Stimulated activated CD8-positive, alpha-beta memory T cell treated with anti-CD3 and anti-CD28 coated beads, Interleukin-15, amount 100 ng/mL, for 24 hours (primary cell): ENCODE measurements around the gene SIX2.

Experiments used
- DNase-seq: peaks from one replicate; pipeline ENCODE4 v3.0.0-alpha.2; 2020; ENCODE audit warnings: low read depth

The SIX2 gene

DNA sequence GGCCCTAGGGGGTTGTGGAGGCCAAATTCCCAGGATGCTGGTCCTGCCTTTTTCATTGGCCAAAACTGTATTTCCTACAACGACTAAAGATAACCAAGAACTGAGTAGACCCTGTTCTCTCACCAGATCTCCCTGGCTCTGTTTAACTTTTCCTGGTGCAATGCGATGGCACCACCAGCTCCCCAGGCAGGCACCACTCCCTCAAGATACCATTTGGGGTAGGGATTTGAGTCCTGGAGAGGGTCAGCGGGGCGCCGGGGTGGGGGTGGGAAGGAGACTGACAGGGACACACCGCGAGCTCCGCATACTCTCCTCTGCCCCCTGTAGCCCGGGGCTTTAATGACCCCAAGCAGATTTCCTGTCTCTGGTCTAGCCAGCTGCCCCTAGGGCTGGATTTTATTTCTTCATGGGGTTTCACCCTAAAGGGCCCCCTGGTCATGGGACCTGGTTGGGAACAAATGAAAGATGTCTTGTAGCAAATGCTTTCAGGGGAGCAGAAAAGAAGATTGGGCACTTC lies 7.3 kb downstream of the SIX2 start:
- no peak for DNase-seq

DNA sequence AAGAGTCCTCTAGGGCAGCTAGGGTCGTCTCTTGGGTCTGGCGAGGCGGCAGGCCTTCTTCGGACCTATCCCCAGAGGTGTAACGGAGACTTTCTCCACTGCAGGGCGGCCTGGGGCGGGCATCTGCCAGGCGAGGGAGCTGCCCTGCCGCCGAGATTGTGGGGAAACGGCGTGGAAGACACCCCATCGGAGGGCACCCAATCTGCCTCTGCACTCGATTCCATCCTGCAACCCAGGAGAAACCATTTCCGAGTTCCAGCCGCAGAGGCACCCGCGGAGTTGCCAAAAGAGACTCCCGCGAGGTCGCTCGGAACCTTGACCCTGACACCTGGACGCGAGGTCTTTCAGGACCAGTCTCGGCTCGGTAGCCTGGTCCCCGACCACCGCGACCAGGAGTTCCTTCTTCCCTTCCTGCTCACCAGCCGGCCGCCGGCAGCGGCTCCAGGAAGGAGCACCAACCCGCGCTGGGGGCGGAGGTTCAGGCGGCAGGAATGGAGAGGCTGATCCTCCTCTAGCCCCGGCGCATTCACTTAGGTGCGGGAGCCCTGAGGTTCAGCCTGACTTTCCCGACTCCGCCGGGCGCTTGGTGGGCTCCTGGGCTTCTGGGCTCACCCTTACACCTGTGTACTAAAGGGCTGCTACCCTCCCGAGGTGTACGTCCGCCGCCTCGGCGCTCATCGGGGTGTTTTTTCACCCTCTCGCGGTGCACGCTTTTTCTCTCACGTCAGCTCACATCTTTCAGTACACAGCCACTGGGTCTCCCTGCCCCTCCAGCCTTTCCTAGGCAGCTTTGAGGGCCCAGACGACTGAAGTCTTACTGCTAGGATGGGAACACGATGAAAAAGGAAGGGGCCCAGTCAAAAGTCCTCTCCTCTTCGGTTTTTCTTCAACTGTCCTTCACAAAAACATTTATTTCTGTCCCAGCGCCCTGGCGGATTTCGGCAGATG lies 8.1 kb downstream of the SIX2 start:
- no peak for DNase-seq

DNA sequence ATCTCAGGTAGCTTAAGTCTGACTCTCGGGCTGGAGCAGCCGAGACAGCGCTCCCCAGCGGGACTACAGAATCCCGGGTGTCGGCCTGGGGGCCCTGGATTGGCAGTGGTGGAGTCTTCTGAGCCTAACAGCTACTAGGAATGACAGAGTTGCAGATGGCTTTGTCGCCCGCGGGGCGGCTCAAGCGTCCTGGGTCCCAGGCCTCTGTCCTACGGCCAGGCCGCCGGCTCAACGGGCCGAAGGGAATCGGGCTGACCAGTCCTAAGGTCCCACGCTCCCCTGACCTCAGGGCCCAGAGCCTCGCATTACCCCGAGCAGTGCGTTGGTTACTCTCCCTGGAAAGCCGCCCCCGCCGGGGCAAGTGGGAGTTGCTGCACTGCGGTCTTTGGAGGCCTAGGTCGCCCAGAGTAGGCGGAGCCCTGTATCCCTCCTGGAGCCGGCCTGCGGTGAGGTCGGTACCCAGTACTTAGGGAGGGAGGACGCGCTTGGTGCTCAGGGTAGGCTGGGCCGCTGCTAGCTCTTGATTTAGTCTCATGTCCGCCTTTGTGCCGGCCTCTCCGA lies 8.8 kb downstream of the SIX2 start:
- DNase-seq, result no peak

DNA sequence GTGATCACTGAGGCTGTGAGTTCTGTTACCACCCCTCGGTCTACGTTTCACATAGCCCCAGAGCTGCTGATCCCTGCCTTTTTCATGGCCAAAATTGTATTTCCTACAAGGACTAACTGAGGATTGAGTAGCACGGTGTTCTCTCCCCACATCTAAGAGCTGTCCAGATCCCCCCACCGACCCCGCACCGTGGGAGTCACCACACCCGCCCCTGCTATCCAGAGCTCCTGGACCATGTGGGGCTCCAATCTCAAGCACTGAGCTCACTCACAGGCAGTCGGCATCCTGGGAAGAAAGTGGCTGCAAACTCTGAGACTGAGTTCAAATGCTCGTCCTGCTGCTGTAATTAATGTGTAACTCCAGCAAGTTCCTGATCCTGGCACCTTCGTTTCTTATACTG lies 9.7 kb downstream of the SIX2 start:
- no peak for DNase-seq

DNA sequence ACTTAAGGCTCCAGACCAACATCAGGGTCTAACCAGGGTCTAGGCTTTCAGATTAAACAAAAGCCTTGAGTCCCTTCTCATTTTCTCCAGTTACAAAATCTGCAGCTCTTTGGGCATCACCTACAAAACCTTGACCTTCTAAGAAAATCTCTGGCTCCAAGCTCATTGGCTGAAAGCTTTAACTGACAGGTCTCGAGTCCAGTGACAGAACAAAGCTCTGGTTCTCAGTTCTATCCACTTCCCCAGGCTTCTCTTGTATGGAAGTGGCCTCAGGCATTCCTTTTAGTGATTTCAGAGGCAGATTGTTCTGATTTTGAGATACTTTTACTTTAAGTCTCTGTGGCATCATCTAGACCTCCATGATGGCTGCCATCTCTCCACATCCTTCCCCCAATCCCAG lies 11.3 kb downstream of the SIX2 start:
- DNase-seq, result no peak

DNA sequence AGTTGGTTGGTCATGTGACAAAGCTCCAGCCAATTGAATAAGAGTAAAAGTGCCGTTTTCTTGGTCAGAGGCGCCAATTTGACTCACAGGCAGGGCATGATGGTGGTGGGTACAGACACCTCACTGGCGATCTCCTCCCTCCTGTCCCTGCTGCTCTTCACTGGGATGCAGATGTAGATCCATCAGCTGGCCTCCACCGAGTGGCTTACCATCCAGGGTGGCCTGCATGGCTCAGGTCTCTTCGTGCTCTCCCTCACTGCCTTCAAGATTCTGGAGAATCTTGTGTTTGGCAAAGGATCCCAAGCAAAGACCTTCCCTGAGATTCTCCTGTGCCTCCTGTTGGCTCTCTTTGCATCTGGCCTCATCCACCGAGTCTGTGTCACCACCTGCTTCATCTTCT lies 12.9 kb downstream of the SIX2 start:
- DNase-seq, result no peak

DNA sequence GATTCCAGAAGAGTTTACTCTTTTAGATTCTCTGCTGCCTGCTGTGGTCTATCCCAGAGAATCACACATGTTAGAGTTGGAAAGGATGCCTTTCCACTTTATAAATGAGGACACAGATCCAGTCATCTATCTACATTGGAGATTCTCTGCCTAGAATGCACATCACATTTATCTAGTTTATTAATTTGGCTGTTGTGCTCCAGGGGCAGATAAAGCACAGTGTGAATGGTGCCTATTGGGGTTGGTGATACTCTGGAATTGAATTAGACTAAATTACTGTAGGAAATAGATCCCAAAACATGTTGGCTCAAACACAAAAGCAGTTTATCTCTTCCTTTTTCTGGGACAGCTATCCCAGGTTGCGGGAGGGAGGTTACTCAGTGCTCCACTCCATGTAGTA lies 14.9 kb downstream of the SIX2 start:
- DNase-seq, result no peak

DNA sequence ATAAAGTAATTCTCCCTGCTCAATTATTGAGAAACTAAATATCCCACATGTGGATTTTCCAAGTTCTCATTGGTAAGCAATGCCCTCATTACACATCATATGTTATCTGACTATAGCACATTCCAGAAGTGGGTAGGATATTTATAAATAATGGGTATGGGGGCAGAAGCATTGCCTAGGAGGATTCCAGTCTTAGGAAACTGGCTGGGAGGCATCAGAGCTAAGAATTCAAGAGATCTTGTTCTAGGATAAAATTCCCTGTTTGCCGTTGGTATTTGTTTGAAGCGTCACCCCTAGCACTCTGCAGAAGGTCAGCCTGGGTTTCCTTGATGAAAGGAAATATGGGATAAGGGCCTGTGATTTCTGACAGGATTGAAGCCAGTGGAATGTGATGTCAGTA lies 20.1 kb downstream of the SIX2 start:
- no peak for DNase-seq

DNA sequence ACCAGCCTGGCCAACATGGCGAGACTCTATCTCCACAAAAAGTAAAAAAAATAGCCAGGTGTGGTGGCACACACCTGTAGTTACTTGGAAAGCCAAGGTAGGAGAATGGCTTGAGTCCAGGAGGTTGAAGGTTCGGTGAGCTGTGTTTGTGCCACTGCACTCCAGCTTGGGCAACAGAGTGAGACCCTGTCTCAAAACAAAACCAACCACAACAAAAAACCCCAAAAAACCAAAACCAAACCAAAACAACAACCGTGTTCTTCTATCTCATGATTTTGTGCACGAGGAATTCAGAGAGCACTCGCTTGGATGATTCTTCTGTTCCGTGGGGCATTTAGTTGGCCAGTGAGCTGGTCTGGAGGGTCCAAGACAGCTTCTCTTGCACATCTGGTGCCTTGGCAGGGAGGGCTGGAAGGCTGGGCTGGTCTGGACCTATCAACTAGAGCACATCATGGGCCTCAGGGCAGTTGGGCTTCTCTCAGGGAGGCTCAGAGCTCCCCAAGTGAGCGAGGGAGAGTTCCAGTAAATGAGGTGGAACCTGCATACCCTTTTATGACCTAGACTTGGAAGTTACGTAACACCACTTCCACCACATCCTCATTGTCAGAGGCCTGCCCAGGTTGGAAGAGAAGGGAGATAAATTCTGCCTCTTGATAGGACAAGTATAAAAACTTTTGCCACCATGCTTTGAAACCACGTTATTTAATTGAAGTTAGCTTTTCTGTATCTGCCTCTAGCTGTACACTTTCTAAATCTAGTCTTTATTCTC lies 25.2 kb downstream of the SIX2 start:
- no peak for DNase-seq

DNA sequence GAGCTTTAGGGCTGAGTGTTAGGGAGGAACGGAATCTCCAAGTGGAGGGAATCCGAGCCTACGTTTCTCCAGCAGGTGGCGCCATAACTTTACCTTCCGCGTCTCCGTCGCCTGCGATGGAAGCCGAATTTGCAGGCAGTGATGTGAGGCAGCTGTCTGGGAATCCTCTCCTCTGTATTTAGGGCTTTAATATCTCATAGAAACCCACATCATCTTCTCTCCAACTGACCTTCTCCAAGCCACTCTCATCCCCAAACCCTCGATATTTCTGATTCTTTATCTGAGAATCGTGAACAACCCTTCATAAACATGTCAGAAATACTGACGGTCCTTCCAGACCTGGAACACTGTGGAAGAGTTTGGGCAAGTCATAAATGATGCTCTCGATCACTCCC lies 27.5 kb downstream of the SIX2 start:
- peak; percentile 63 for DNase-seq

DNA sequence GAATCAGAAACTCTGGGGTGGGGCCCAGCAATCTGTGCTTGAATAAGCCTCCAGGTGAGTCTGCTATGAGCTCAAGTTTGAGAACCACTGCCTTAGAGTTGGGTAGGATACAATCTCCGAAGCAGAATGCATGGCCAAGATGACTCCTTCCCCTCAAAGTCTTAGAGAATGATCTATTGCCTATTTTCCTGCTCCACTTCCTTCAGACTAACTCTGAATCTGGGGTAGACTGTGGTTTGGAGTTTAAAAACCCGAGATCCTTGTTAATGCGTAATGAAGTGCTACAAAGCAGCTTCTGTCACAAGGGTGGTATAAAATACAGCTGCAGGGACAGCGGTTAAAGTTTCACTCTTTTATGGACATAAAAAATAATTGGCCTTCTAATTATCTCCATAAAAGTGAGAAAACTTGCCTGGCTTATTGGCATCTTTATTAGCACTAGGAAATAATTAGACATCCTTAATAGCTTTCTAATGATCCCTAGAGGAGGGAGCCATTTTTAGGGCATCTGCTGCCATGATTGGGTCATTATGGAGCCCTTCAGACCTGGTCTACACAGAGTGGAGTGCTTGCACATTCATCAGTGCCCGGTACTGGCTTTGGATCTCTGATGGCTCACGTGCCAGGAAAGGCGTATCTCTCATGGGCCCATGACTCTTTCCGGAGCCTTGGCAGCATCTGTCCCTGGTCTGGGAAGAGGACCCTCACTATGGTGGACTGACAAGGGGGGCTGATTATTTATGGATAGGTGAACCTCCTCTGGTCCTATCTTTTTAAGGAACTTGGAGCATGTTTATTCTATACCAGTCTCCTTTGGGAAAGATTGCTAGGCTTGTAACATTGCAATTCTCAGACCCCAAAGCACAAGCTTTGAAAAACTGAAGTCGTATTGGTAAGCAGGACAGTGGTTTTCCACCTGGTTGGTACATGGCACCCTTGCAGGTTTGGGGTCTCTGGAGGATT lies 28.2 kb downstream of the SIX2 start:
- DNase-seq, result no peak

DNA sequence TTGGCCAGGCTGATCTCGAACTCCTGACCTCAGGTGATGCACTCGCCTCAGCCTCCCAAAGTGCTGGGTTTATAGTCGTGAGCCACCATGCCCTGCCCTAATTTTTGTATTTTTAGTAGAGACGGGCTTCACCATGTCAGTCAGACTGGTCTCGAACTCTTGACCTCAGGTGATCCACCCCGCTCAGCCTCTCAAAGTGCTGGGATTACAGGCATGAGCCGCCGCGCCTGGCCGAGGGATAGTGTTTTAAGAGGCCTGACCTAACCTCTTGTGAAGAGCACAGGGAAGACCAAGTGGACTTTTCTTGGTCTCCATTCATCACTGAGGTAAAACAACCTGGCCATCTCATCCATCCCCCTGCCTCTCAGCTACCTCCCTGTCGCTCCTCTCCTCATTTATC lies 29.7 kb downstream of the SIX2 start:
- no peak for DNase-seq

DNA sequence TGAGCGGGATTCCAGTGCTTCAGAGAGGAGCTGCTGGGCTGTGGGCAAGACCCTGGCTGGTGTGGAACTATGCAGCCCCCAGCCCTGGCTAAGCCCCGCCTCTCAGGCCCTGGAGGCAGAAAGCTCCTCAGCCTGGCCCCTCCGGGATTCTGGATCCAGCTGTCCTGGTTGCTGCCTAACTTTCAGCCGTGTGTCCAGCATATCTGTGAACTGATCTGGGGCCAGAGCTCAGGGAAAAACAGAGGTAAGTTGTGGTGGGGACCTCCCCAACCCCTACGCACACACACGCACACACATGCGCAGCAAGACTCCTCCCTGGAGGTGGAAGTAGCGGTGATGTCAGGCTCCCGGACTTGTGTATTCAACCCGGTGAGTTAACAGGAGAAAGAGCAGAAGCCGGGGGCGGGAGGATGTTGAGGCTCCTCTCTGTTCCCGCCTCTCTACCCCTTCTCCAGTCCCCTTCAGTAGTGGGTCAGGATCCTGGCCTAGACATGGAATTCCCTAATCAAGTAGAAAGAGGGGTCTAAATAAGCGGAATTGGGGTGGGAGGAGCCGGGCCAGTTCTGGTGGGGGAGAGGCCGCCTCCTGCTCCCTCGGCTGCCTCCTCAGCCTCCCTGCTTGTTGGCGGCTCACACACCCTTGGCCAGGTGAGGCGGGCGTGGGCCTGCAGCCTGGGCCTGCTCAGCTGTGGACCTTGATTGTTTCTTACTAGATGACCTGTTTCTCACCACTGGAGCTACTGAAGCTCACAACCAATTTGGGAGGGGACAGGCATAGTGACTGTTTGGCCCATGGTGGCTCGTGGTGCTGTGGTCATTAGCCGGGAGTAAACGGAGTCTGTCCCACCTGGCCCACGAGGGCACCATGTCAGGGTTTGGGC lies 33.4 kb downstream of the SIX2 start:
- DNase-seq, result no peak

DNA sequence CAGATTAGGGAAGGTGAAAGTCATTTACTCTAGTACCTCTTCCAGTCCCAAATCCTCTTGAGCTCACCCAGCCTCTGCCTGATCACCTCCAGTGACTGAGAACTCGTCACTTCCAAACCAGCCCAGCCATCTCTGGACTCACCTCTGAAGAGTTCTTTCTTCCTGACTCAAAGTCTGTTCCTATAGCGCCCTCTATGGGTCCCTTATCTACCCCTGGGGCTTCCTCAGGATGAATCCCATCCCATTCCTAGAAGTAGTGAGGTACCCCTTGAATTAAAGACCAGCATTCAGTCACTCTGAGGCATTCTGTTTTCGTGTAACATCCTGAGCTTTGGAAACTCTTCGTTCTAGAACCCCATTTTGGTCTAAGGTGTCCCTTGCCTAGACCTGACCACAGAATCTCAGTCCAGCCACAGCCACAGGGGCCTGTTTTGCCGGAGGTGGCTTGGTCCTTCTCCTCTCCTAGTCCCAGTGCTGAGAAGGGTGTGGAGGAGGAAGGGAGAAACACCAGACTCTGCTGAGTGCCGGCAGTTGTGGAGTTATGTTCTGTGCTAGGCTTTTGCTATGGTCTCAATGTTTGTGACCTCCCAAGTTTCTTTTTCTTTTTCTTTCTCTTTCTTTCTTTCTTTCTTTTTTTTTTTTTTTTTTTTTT lies 35.1 kb downstream of the SIX2 start:
- DNase-seq, result no peak

DNA sequence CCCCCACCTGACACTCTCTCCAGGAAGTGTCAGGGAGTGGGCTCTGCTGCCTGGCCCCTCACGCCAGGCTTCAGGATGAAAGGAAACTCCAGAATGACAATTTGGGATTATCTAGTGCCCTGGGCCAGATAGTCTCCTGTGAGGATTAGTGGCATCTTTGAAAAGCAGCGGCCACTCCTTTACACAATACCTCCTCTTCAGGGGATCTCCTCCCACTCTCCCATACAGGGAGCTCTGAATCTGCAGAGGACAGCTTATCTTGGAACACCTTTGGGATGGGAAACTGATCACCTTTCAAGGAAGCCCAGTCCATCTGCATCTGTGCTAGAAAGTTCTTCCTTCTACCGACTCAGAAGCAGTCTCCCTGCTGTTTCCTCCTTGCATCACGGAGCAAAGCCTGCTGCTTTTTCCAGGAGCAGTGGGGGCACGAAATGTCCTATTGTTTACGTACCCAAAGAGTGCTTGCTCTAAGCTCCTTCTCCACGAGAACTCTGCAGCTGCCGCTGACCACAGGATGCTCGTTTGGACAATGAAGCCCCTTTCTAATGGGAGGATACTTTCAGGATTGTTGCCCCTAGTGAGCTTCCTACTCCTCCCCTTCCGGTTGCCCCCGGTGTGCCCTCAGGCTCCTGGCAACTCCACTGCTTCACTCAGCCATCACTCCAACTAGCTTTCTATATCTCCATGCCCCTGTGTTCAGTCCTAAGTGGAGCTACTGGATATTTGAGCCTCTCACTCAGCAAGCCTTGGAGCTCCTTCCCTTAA lies 36.3 kb downstream of the SIX2 start:
- DNase-seq, result no peak

DNA sequence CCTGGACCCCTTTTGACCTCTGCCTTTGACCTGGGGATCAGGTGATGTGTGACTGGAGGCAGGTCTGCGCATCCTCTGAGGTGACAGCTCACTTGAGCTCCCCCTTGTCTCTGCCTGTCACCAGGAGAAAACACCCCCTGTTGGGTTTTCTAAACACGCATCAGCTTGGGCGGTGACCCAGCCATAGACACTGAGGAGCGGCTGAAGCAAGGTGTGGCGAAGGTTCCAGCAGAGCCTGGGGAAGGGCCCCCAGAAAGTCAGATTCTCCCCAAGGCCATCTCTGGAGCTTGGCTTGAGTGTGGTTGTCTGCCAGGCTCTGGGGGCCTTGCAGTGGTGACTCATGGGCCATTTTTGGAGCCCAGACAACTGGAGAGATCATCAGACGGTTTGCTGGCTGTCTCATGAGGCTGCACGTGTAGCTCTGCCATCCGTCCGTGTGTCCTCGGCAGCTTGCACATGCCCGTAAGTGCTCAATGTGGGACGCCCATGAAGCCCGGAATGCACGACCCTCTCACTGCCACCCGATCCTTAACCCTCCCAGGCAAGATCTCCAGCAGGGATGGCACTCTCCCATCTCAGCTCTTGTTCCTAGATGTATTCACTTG lies 38.3 kb downstream of the SIX2 start:
- no peak for DNase-seq

DNA sequence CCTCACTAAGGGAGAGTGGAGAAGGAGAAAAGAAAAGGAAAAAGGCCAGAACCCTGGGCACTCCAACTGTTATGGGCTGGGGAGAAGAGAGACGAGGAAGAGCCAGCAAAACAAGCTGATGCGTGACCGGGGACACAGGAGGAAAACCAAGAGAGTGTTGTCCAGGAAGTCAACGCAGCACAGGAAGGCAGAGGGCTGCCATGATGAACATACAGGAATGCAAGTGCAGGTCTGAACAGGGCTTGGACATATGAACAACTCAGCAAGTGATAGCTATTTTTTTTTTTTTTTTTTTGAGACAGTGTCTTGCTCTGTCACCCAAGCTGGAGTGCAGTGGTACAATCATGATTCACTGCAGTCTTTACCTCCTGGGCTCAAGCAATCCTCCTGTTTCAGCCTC lies 39.3 kb downstream of the SIX2 start:
- DNase-seq, result no peak

DNA sequence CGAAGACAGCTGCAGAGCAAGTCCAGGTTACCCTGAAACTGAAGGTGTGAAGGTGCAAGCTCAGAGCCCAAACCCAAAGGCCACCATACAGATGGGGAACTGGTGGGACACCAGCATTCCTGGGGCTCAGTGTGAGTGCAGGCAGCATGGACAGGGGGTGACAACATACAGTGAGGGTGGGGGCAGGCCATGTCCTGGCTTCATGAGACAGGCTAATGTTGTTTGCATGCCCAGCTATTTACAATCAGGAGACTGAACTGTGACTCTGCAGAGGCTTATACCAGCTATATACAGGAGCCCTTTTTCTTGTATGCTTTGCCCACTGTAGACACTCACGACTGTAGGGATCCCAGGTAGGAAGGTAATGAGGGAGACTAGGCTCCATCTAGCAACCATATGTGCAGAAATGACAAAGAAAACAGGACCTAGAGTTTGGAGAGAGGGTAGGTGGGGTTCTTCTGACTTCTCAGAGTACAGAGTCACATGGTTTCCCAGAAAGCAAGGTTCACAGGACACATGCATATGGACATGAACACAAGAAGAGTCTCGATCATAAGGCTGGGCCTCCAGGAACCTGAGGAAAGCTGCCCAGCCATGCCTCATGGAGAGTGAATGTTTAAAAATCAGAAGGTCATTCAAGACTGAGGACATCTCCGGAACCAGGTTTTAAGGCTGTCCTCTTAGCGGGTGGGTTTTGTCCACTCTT lies 41.4 kb downstream of the SIX2 start:
- no peak for DNase-seq
